K562 (cell line): Measurements from ENCODE around the gene CARD9. TPM values are rescaled to one million over a fixed set of nuclear protein-coding genes. Genes with fewer than 3 reads are reported as not detected.

ENCODE experiments used
- CREM ChIP-seq: IDR thresholded peaks from 2 replicates; pipeline ENCODE4 v1.6.1; 2014; ENCODE audit warnings: antibody characterized with exemption, low read depth
- ETS2 ChIP-seq: IDR thresholded peaks from 2 replicates; pipeline ENCODE4 v1.6.1; 2016; ENCODE audit warnings: borderline replicate concordance, missing genetic modification characterization, mild to moderate bottlenecking, moderate library complexity, missing compliant biosample characterization; ENCODE audit not compliant: poor library complexity, severe bottlenecking
- HINFP ChIP-seq: fragments of 450-650 bp; conservative IDR thresholded peaks from 2 replicates; pipeline ENCODE4 v1.6.1; 2016; ENCODE audit warnings: missing genetic modification characterization, low read depth, mild to moderate bottlenecking, control low read depth, missing compliant biosample characterization
- JUND ChIP-seq, 2 experiments: IDR thresholded peaks; 2 replicates in 1 of 2; 3 replicates in 1 of 2; pipeline ENCODE4 v1.6.1; 2011; ENCODE audit warnings: borderline replicate concordance in 2 of 2, low read depth in 2 of 2, low read length in 2 of 2, improper control_type of control experiment in 1 of 2, missing biosample characterization in 1 of 2, missing genetic modification characterization in 1 of 2, missing genetic modification reagents in 1 of 2
- MGA ChIP-seq: fragments of 450-650 bp; IDR thresholded peaks from 2 replicates; pipeline ENCODE4 v1.6.1; 2016; ENCODE audit warnings: mild to moderate bottlenecking, moderate library complexity
- MXI1 ChIP-seq: IDR thresholded peaks from 2 replicates; pipeline ENCODE4 v1.6.1; 2011; ENCODE audit warnings: low read depth, mild to moderate bottlenecking, improper control_type of control experiment, low read length
- PHF20 ChIP-seq: fragments of 450-650 bp; IDR thresholded peaks from 2 replicates; pipeline ENCODE4 v1.6.1; 2018; ENCODE audit not compliant: partially characterized antibody
- PHTF2 ChIP-seq: fragments of 250-450 bp; sonication (Bioruptor Pico); IDR thresholded peaks from 2 replicates; pipeline ENCODE4 v1.5.0; 2021; ENCODE audit warnings: mild to moderate bottlenecking
- RAD21 ChIP-seq, 2 experiments: fragments of 250-450 bp in 1 of 2; fragments of 450-650 bp in 1 of 2; sonication (Bioruptor Pico) in 1 of 2; formaldehyde crosslinking in 1 of 2; IDR thresholded peaks in 1 of 2; conservative IDR thresholded peaks in 1 of 2; 2 replicates each; pipeline versions ENCODE4 v1.4.0 to v1.8.0; 2020 to 2022; ENCODE audit warnings: mild to moderate bottlenecking in 2 of 2, moderate library complexity in 1 of 2
- SMC3 ChIP-seq: conservative IDR thresholded peaks from 2 replicates; pipeline ENCODE4 v1.6.1; 2011; ENCODE audit warnings: low read depth, low read length, improper control_type of control experiment; ENCODE audit not compliant: insufficient read depth
- polyA plus RNA-seq, 8 experiments: library from polyadenylated mRNA; depleted of rRNA in 4 of 8; stranded (reverse) in 5 of 8; unstranded in 3 of 8; fragments of >200 nt; fragmentation: Nextera tagmentation in 2 of 8; fragmentation: Illumina TruSeq in 1 of 8; extraction: Ambion mirVana in 2 of 8; extraction: Trizol in 1 of 8; gene quantifications; 2 replicates each; pipeline versions ENCODE4 v1.2.1 to v1.2.3, GENCODE V29; 2011 to 2014; ENCODE audit warnings: inconsistent platforms in 1 of 8, missing spikeins in 1 of 8
- total RNA-seq, 7 experiments: library from RNA; depleted of rRNA in 6 of 7; stranded (reverse); fragments of >200 nt in 6 of 7; fragmentation: Illumina TruSeq in 2 of 7; extraction: Trizol in 2 of 7; gene quantifications; 2 replicates each; pipeline versions ENCODE4 v1.2.1 to v1.2.3, GENCODE V29; 2011 to 2021; ENCODE audit warnings: low replicate concordance in 1 of 7
- TF ChIP-seq, protein P1 (sequence below): sonication (generic); formaldehyde crosslinking; IDR thresholded peaks from 2 replicates; pipeline ENCODE4 v1.9.0; 2022; ENCODE audit warnings: mild to moderate bottlenecking, missing genetic modification reagents

CARD9 gene
- total and polyA plus RNA-seq, 9 of the 15 experiments (the other 6 are each of a cell fraction or from before 2014, with no cell fraction given) = 1.7 to 53.0 (median 9.7) TPM

GRCh38 chr9:136324501-136325300, 48.8 kb downstream of the CARD9 start (continued):
- peak; percentile 9; the same call in 1 of the 2 replicates for TF ChIP-seq JUND (IDR thresholded peaks at IDR 0.05; ENCODE audit: borderline replicate concordance, low read depth, low read length)
- TF ChIP-seq JUND (tag; IDR thresholded peaks at IDR 0.05; ENCODE audit: borderline replicate concordance, low read depth, low read length) = no peak
- no peak for TF ChIP-seq HINFP (tag)
- TF ChIP-seq PHF20 = no peak
- no peak for TF ChIP-seq MXI1
- TF ChIP-seq ETS2 (tag) = no peak
- TF ChIP-seq PHTF2 (CRISPR knock-in tag) = no peak
- TF ChIP-seq MGA = peak; percentile 55; the same call in 1 of the 2 replicates
- TF ChIP-seq, protein P1, sequence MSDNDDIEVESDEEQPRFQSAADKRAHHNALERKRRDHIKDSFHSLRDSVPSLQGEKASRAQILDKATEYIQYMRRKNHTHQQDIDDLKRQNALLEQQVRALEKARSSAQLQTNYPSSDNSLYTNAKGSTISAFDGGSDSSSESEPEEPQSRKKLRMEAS (CRISPR knock-in tag) = peak; percentile 83
- TF ChIP-seq SMC3 = no peak
- 0 out of 2 replicates have a peak, but pooled peaks have one; percentile 14 for TF ChIP-seq CREM
- TF ChIP-seq RAD21 (CRISPR knock-in tag; conservative IDR thresholded peaks at IDR 0.05 in 1 of 2, IDR thresholded peaks at IDR 0.05 in 1 of 2) = peak in 1 of 2 experiments; percentile 31; a peak in 2 of 4 replicates
